ENCODE results near the gene PIPOX. TPM values are rescaled to one million over a fixed set of nuclear protein-coding genes. Genes with fewer than 3 reads are reported as not detected.

Gene PIPOX
- total RNA-seq, 1 donor, result 1.4 TPM

- Histone ChIP-seq H4K20me1 (ENCODE audit: insufficient read depth, low read length) (peaks cover 6% of the 10 kb centered on the region), H2AFZ (ENCODE audit: low read length) (no peak overlapping the region), H3K4me2 (ENCODE audit: insufficient read depth, low read length) (no peak overlapping the region), H3K4me3 (ENCODE audit: insufficient read depth, low read length) (no peak overlapping the region), H3K79me2 (ENCODE audit: insufficient read depth, low read length) (no peaks in the 10 kb centered on the region), H3K4me1 (ENCODE audit: insufficient read depth, low read length) (peaks cover 11% of the 10 kb centered on the region), H3K27me3 (ENCODE audit: insufficient read depth, low read length) (no peaks in the 10 kb centered on the region), H3K9me3 (ENCODE audit: low read depth, low read length) (no peaks in the 10 kb centered on the region), H3K27ac (ENCODE audit: low read depth, low read length) (no peak overlapping the region), H3K36me3 (ENCODE audit: insufficient read depth, low read length) (peaks cover 11% of the 10 kb centered on the region)
- no peak for TF ChIP-seq CTCF (IDR thresholded peaks at IDR 0.05; ENCODE audit: extremely low read depth, low read depth, low read length)
- peak; percentile 18 for DNase-seq (ENCODE audit: insufficient read length, low spot score, missing footprints)
Measured at GRCh38 chr17:29079887-29080286, 36.9 kb downstream of the PIPOX start.

GRCh38 chr17:29080323-29080722 lies 37.4 kb downstream of the PIPOX start:
- Histone ChIP-seq H3K27me3 (ENCODE audit: insufficient read depth, low read length) (no peaks in the 10 kb centered on the region), H3K36me3 (ENCODE audit: insufficient read depth, low read length) (peaks cover 11% of the 10 kb centered on the region), H4K20me1 (ENCODE audit: insufficient read depth, low read length) (peaks cover 6% of the 10 kb centered on the region), H3K9me3 (ENCODE audit: low read depth, low read length) (no peaks in the 10 kb centered on the region), H3K4me1 (ENCODE audit: insufficient read depth, low read length) (peaks cover 11% of the 10 kb centered on the region), H3K4me2 (ENCODE audit: insufficient read depth, low read length) (no peak overlapping the region), H2AFZ (ENCODE audit: low read length) (no peak overlapping the region), H3K79me2 (ENCODE audit: insufficient read depth, low read length) (no peaks in the 10 kb centered on the region), H3K4me3 (ENCODE audit: insufficient read depth, low read length) (no peak overlapping the region), H3K27ac (ENCODE audit: low read depth, low read length) (no peak overlapping the region)
- DNase-seq (ENCODE audit: insufficient read length, low spot score, missing footprints), result peak; percentile 58
- no peak for TF ChIP-seq CTCF (IDR thresholded peaks at IDR 0.05; ENCODE audit: extremely low read depth, low read depth, low read length)

- DNase-seq (ENCODE audit: insufficient read length, low spot score, missing footprints), result peak; percentile 53
- Histone ChIP-seq H3K36me3 (ENCODE audit: insufficient read depth, low read length) (peaks cover 11% of the 10 kb centered on the region), H2AFZ (ENCODE audit: low read length) (no peak overlapping the region), H3K4me1 (ENCODE audit: insufficient read depth, low read length) (peaks cover 11% of the 10 kb centered on the region), H3K27ac (ENCODE audit: low read depth, low read length) (no peak overlapping the region), H3K9me3 (ENCODE audit: low read depth, low read length) (no peaks in the 10 kb centered on the region), H3K4me3 (ENCODE audit: insufficient read depth, low read length) (no peak overlapping the region), H3K27me3 (ENCODE audit: insufficient read depth, low read length) (no peaks in the 10 kb centered on the region), H4K20me1 (ENCODE audit: insufficient read depth, low read length) (peaks cover 6% of the 10 kb centered on the region), H3K4me2 (ENCODE audit: insufficient read depth, low read length) (no peak overlapping the region), H3K79me2 (ENCODE audit: insufficient read depth, low read length) (no peaks in the 10 kb centered on the region)
- no peak for TF ChIP-seq CTCF (IDR thresholded peaks at IDR 0.05; ENCODE audit: extremely low read depth, low read depth, low read length)
Measured at GRCh38 chr17:29080965-29081364, 38.0 kb downstream of the PIPOX start.

- no peak overlapping the region for H3K4me3 ChIP-seq (ENCODE audit: insufficient read depth, low read length)
- H4K20me1 ChIP-seq (ENCODE audit: insufficient read depth, low read length), result no peaks in the 10 kb centered on the region
- no peak overlapping the region for H3K27ac ChIP-seq (ENCODE audit: low read depth, low read length)
- TF ChIP-seq CTCF (IDR thresholded peaks at IDR 0.05; ENCODE audit: extremely low read depth, low read depth, low read length), result no peak
- no peaks in the 10 kb centered on the region for H3K79me2 ChIP-seq (ENCODE audit: insufficient read depth, low read length)
- H3K27me3 ChIP-seq (ENCODE audit: insufficient read depth, low read length), result no peaks in the 10 kb centered on the region
- no peaks in the 10 kb centered on the region for H3K4me1 ChIP-seq (ENCODE audit: insufficient read depth, low read length)
- peak; percentile 60 for DNase-seq (ENCODE audit: insufficient read length, low spot score, missing footprints)
- H2AFZ ChIP-seq (ENCODE audit: low read length), result no peak overlapping the region
- H3K9me3 ChIP-seq (ENCODE audit: low read depth, low read length), result no peaks in the 10 kb centered on the region
- H3K36me3 ChIP-seq (ENCODE audit: insufficient read depth, low read length), result peaks cover 25% of the 10 kb centered on the region
- H3K4me2 ChIP-seq (ENCODE audit: insufficient read depth, low read length), result no peak overlapping the region
Measured at GRCh38 chr17:29084541-29085146, 41.7 kb downstream of the PIPOX start.

All from osteoblast (primary cell).